ENCODE measurements around the gene RAD23A. TPM values are rescaled to one million over a fixed set of nuclear protein-coding genes. Genes with fewer than 3 reads are reported as not detected.
"Not testable (repeated sequence)": the region's sequence is repeated elsewhere in the genome, so short reads cannot be mapped to it uniquely, and the experiment has no call there.

RAD23A gene
- total RNA-seq, 1 experiment from 2014 or later: 88.8 TPM

DNA sequence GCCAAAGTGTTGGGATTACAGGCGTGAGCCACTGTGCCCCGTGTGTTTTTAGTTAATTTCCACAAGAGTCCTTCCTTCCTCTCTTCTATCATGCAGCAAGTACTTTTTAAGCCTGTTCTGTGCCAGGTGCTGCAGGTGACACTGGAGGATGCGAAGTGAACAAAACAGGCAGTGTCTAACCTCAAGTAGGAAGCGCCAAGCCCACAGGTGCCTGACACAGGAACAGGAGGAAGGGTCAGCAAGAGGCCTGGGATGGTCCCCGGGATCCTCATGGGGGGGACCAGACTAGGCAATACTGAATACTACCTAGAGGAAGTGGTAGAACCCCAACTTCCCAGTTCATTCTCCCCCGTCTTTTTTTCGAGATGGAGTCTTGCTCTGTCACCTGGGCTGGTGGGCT is 9.1 kb upstream of the RAD23A start:
- in situ Hi-C loops (cut with HindIII; ENCODE audit: low sequenced_read_pairs): no loop called here

DNA sequence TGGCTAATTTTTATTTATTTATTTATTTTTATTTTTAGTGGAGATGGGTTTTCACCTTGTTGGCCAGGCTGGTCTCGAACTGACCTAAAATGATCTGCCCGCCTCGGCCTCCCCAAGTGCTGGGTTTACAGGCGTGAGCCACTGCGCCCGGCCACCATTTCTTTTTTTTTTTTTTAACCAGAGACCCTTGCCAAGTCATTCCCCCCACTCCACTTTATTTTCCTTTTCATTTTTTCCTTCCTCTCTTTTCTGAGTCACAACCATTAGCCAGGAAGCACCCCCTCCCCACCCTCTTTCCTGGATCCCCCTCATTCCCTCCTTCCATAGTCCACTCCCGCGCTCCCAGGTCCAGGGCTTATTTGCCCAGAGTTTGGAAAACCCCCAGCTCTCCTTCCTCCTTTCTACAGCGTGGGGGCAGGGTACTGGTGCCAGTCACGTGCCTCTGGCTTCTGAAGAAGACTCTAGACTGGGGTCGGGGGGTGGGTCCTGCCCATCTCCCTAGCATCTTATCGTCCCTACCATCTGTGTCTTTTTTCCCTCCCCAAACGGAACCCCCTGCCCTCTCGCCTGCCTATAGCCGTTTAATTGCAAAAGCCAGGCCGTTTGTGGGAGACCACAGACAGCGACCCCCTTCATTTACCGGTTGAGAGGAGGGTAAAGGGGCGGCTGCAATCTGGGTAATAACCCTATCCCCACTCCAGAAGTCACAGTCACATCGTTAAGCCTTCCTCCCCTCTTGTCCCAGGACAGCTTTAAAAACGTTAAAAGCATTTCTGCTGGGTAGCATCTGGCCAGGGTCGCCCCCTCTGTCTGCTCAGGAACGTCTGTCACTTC is 8.4 kb upstream of the RAD23A start:
- in situ Hi-C loops (cut with HindIII; ENCODE audit: low sequenced_read_pairs): no loop called here
- no peak for DNase-seq (ENCODE audit: low spot score)

More for the DNA sequence above, 9.1 kb upstream of the RAD23A start:
- no peak for DNase-seq (ENCODE audit: low spot score)

DNA sequence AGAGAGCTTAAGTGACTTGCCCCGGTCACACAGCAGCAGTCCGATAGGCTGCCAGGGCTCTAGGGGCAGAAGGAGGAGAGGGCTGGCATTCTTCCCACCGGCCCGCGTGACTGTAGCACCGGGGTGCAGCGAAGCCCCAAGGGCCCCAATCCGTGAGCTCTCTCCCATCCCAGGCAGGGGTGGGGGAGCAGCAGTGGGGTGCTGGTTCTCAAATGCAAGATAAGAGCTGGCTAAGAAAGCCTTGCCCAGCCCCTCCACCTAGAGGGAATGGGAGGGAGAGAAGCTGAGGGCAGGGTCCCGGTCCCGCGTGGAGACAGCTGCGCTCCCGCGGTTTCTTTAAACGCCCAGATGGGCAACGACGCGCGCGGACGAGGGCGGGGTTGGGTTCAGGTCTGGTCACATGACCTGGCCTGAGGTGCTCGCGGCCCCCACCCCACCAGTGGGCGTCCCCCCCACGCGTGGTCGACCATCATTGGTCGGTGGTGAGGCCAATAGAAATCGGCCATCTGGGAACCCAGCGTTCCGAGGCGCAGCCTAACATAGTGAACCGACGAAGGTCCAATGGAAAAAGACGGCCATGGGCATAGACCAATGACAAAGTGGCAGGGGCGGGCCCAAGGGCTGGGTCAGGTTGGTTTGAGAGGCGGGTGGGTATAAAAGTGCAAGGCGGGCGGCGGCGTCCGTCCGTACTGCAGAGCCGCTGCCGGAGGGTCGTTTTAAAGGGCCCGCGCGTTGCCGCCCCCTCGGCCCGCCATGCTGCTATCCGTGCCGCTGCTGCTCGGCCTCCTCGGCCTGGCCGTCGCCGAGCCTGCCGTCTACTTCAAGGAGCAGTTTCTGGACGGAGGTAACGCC is 7.5 kb upstream of the RAD23A start, which contains the start of gene CALR:
Gene CALR, plus strand, starts transcription at position 683 of the 852 bp plus-strand sequence. Its CDS starts 71 bp downstream, at position 754.
- in situ Hi-C loops (cut with HindIII; ENCODE audit: low sequenced_read_pairs): no loop called here
- peak; percentile 100 for DNase-seq (ENCODE audit: low spot score)

- in situ Hi-C loops (cut with HindIII; ENCODE audit: low sequenced_read_pairs): no loop called here
- no peak for DNase-seq (ENCODE audit: low spot score)
These were observed 6.7 kb upstream of the RAD23A start for GRCh38 chr19:12938779-12939601.

GRCh38 chr19:12939975-12940423 is 5.7 kb upstream of the RAD23A start:
- no peak for DNase-seq (ENCODE audit: low spot score)
- in situ Hi-C loops (cut with HindIII; ENCODE audit: low sequenced_read_pairs): no loop called here

DNA sequence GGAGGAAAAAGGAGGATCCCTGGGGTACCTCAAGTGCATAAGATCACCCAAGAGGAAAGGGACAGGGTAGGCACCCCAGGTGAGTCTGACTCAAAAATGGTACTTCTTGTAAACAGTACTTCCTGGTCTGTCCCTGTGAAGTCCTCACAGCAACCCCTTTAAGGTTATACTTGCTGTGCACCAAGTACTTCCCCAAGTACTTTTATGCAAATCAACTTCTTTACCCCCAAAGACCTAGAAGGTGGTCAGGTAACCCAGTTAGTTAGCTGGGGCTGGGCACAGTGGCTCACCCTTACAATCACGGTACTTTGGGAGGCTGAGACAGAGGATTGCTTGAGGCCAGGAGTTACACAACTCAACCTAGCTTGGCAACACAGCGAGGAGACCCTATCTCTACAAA is 4.8 kb upstream of the RAD23A start:
- DNase-seq (ENCODE audit: low spot score): no peak
- in situ Hi-C loops (cut with HindIII; ENCODE audit: low sequenced_read_pairs): no loop called here

GRCh38 chr19:12943437-12944044 is 2.1 kb upstream of the RAD23A start:
- in situ Hi-C loops (cut with HindIII; ENCODE audit: low sequenced_read_pairs): no loop called here
- no peak for DNase-seq (ENCODE audit: low spot score)

- in situ Hi-C loops (cut with HindIII; ENCODE audit: low sequenced_read_pairs): no loop called here
- no peak for DNase-seq (ENCODE audit: low spot score)
These were observed 1.5 kb upstream of the RAD23A start for GRCh38 chr19:12944104-12944674.

GRCh38 chr19:12946092-12946721 is 545 bp downstream of the RAD23A start:
- in situ Hi-C loops (cut with HindIII; ENCODE audit: low sequenced_read_pairs): no loop called here
- peak; percentile 40 for DNase-seq (ENCODE audit: low spot score)

DNA sequence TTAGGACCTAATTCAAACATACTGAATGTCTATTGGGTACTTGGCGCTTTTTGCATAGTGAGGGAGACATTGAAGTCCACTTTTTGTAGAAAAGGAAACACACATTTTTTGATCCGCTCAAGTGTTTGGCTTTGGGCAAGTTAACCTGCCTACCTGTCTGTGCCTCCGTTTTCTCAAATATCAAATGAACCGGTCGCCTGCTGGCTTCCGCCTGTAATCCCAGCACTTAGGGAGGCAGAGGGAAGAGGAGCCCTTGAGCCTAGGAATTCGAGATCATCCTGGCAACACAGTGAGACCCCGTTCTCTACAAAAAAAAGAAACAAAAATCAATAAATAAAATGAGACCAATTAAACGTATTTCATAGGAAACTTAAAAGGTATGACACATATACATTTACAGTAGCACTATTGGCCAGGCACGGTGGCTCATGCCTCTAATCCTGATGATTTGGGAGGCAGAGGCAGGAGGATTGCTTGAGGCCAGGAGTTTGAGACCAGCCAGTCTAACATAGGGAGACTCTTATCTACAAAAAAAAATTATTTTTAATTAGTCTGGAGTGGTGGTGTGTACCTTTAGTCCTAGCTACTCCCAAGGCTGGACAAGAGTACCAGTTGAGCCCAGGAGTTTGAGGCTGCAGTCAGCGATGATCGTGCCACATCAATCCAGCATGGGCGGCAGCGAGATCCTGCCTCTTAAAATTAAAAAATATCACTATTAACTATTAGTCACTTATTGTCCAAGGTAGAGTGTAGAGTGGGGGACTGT is 1.3 kb downstream of the RAD23A start:
- in situ Hi-C loops (cut with HindIII; ENCODE audit: low sequenced_read_pairs): no loop called here
- no peak for DNase-seq (ENCODE audit: low spot score)

DNA sequence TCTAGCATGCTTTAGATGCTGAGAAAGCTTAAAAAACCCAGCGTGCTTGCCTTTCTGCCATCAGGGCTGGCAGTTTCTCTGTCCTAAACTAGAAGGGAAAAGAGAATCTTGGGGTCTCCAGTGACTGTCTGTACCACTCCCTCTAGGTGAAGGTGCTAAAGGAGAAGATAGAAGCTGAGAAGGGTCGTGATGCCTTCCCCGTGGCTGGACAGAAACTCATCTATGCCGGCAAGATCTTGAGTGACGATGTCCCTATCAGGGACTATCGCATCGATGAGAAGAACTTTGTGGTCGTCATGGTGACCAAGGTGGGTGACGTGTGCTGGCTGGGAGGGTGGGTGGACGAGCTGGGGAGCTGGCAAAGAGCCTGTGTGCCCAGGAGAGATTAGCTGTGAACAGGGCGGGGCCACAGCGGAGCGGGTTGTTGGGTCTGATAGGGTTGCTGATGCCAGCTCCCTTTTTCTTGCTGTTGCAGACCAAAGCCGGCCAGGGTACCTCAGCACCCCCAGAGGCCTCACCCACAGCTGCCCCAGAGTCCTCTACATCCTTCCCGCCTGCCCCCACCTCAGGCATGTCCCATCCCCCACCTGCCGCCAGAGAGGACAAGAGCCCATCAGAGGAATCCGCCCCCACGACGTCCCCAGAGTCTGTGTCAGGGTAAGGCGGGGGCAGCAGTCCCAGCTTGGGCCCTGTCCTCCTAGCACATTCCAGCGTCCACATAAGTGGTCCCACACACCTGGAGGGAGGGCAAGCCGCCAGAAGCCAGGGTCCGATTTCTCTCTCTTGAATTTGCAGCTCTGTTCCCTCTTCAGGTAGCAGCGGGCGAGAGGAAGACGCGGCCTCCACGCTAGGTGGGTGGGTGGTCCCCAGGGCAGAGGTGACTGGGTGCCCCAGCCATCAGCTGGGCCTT is 2.3 kb downstream of the RAD23A start:
- no peak for DNase-seq (ENCODE audit: low spot score)
- in situ Hi-C loops (cut with HindIII; ENCODE audit: low sequenced_read_pairs): no loop called here

DNA sequence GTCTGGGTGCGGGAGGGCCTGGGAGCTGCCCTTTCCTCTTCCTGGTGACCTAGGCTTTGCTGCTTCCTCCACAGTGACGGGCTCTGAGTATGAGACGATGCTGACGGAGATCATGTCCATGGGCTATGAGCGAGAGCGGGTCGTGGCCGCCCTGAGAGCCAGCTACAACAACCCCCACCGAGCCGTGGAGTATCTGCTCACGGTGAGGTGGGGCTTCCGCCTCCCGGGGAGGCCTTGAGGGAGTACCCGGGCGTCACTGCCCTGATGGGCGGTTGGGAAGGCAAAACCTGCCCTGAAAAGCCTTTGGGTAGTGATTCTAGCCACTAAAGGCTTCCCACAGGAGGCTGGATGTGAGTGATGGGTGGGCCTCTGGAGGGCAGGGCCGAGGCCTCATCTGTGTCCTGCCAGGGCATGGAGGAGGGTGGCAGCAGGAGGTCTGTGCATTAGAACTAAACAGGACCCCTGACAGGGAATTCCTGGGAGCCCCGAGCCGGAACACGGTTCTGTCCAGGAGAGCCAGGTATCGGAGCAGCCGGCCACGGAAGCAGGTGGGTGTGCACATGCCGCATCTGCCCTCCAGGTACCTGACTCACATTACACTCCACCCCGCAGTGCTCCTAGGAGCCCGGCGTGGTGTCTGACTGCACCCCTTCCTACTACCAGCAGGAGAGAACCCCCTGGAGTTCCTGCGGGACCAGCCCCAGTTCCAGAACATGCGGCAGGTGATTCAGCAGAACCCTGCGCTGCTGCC is 3.1 kb downstream of the RAD23A start:
- no peak for DNase-seq (ENCODE audit: low spot score)
- in situ Hi-C loops (cut with HindIII; ENCODE audit: low sequenced_read_pairs): no loop called here

DNA sequence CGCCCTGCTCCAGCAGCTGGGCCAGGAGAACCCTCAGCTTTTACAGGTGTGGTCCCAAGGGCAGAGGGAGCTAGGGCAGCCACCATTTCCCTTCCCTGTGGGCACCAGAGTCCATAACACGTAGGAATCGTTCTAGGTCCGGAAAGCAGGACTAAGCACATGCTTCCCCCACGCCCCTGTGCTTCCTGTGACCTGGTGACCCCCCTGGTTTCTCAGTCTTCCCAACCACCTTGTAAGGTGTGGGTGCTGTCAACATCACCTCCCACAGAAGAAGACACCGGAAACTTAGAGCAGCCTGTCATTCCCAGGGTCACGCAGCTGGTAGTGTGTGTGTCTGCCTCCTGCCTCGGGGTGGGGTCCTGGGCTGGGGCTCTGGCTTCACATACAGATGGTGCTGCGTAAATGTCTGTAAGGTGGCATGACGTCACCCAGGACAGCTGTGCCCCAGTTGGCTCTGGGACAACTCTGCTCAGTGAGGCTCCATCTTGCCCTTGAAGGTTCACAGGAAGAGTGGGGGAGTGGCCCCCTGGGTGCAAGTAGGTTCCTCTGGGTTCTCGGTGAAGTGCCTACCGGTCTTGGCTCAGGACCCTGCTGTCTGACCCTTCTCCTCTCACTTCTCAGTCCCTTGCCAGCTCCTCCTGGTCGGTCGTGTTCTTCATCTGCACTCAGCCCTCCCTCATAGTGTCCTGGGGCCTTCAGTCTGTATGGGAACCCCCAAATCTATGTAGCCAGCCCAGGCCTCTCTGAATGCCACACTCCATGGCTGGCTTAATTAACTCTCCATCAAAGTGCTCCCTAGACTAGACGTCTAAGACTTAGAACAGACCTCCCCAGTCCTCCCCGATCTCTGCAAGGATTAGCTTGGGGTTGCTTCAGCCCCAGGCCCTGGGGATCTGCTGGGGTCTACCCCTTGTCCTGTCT is 4.0 kb downstream of the RAD23A start:
- no peak for DNase-seq (ENCODE audit: low spot score)
- in situ Hi-C loops (cut with HindIII; ENCODE audit: low sequenced_read_pairs): no loop called here

GRCh38 chr19:12952050-12952449 is 6.4 kb downstream of the RAD23A start:
- in situ Hi-C loops (cut with HindIII; ENCODE audit: low sequenced_read_pairs); DNase-seq (ENCODE audit: low spot score): not testable (repeated sequence)

All from G401 (cell line).